ENCODE results near the gene RPF1.
"Not testable (repeated sequence)": the region's sequence is repeated elsewhere in the genome, so short reads cannot be mapped to it uniquely, and the experiment has no call there.

Gene RPF1

DNA sequence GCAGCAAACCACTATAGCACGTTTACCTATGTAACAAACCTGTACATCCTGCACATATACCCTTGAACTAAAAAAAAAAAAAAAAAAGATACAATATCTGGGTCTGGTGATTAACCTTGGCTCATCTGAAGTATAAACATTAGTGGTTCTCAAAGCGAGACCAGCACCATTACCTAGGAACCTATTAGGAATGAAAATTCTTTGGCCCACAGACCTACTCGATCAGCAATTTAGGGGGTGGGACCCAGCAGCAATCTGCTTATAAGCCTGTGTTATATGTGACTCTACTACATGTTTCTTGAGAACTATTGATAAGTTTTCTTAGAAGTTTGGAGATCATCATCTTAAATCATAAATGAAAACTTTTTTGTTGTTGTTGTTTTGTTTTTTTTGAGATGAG, 17.4 kb downstream of the RPF1 start:
- no peak for DNase-seq

DNA sequence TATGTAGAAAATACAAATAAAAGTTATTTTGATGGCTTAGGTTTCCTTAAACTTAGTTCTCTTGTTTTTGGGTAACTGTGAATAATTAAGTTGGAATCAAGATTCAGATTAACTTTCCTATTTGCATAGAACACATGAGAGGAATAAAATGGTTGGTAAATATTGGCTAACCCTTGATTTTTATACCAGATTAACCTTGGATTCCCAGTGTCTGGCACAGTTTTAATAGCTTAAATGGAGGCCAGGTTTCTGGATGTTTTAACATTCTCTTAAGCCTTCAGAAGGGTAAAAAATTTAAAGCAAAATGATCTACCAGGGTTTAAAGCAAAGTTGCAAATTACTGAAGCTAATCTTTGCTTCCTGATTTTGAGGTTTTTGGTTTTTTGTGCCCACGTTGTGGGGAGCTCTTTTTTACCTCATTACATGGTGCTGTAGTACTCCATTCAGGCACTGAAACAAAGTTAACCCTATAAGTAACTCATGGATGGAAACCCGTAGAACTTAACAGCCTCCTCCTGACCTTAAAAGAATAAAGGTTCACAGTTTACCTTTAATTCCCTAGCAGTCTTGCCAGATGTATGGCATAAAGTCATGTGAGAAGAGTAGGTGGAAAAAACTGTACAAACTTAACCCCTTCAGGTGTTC, 18.7 kb downstream of the RPF1 start:
- DNase-seq: no peak

DNA sequence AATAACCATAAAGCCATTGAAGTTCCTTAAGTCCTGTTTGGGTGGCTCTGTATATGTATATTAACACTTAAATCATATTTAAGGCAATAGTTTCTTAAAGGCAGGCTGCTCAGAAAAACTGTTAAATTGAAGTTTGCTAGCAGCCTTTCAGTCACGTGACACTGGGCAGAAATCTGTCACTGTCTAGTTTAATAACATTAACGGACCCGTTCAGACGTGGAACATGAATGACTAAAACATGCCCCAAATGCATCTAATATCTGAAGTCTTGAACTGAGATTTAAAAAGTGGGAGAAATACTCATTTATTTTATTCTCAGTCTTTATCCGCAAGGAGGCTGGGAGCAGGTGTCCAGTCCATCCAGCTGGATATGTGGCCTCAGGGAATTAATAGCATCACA, 23.9 kb downstream of the RPF1 start:
- DNase-seq: no peak

DNA sequence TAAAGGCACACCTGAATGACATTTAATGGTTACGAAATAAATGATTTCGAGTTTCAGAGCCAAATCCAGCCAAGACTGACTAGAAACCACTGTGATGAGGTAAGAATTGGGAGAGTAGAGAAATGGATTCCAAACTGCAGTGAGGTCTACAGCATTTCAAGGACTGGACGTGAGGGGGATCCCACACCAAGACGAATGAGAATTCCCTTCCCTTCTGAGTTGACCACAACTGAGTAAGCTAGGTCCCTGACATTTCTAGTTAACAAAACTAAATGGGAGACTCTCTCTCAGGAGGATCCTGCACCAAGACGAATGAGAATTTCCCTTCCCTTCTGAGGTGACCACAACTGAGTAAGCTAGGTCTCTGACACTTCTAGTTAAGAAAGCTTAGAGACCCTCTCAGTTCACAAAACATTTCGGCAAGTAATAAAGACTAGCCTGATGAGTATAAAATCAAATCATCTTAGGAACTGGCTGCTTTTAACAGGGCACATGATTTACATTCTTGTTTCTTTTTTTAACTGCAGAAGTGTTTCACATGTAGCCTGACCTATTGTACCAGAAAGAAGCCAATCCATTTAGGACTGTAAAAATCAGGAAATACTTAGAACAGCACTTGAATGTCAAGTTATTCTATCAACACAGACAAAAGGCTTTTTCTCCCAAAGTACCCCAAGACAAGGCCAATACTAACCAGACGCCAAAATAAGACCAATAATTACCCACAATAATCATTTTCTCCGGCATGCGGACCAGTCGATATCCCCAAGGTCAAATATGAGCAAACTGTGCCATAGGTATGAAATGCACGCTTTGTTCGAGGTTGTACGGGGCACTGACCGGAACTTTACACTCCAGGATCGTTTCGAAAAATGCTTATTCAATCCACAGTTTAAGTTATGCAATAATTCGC, 25.8 kb downstream of the RPF1 start:
- no peak for DNase-seq

DNA sequence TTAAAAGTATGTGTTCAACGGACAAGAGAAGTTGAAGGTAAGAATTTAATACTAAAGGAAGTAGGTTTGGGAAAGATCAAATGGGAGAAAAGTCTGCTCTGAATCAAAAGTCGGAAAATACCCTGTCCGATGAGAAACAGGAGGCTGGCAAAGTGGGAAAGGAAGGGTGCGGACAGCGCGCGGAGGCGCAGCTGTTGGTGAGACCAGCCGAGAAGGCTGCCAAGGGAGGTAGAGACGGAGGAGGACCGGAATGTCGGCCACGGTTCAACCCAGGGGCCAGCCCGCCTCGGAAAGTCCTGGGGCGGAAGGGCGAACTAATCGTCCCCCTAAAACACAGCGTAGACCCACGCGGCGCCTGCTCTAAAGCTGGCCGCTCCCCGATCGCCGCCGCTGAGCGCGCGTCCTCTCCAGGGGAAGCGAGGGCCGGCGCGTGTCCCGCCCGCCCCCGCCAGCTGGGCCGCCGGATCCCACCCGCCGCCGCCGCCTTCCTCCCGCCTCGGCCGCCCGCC, 26.5 kb downstream of the RPF1 start:
- no peak for DNase-seq

DNA sequence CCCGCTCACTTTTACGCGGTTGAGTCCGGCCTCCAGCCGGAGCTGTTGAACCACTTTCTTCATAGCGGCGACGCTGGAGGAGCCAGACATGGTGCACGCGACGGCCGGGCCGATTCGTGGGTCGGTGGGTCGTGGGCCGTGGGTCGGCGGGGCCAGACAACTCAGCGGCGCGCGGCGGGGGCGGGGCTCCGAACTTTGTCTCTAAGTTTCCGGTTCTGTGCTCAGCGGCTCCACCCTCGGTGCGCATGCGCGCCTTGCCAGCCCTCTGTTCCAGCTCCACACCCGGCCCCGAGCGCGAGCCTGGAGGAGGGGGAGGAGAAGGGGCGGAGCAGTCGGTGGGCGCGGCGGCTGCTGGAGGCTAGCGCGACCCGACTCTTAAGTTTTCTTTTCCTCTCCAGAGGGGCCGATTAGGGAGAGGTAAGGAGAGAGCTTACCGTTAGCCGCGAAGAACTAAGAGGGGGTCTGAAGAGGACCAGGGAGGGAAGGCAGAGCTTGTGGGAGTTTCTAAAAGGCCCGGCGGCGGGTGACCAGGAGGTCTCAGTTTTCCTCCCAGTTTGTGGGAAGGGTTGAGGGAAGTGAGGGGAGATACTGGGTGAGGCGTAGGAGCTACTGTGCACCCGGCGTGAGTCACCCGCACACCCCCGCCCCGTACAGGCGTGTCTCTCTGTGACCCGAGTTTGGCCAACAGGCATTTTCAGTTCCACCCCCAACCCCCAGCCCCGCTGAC, 27.1 kb downstream of the RPF1 start, which contains the start of the genes GNG5 and SPATA1:
Gene GNG5, minus strand, starts transcription at position 580 of the 727 bp plus-strand sequence. Its CDS starts 490 bp downstream, at position 90.
Gene SPATA1, plus strand, starts transcription at position 385 of the 727 bp plus-strand sequence. CDS start 9,974 bp downstream, outside the sequence.
- peak; percentile 99 for DNase-seq

DNA sequence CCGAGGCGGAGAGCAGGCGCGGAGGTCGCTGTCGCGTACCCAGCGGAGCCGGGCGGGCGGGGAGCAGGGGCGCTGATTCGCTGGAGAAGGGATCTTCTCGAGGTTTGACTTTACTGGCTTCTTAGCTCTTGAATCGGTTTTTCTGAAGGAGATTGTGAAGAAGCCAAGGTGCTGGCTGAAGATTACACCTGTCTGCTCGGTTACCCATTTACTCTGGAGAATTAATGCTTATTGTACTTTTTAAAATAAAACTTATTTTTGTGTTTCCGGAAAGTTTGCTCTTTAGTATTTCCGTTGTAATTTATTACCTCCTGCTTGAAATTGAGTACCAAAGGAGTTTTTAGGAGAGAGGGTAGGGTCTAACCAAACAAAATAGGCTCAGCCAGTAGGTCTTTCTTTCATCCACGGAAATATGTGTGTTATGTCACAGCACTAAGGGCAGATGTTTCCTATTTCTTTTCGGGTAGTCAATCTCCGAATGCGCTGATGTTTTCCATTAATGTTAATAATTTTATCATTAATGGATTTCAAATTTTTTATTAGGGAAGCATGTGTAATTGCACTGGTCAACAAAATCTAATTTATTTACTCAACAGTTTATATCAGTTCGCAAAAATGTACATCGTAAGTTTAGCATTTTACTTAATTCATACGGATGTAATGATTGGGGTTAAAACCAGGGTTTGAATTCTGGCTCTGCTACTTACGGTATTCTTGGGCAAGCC, 27.8 kb downstream of the RPF1 start:
- no peak for DNase-seq

DNA sequence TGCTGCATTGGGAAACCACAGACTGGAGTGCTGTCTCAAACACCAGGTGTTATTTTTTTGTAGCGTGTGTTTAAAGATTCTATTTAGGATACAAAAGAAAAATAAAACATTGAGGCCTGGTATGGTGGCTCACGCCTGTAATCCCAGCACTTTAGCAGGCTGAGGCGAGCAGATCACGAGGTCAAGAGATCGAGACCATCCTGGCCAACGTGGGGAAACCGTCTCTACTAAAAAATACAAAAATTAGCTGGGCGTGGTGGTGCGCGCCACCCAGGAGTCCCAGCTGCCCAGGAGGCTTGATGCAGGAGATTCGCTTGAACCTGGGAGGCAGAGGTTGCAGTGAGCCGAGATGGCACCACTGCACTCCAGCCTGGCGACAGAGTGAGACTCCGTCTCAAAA, 28.8 kb downstream of the RPF1 start:
- DNase-seq: not testable (repeated sequence)

DNA sequence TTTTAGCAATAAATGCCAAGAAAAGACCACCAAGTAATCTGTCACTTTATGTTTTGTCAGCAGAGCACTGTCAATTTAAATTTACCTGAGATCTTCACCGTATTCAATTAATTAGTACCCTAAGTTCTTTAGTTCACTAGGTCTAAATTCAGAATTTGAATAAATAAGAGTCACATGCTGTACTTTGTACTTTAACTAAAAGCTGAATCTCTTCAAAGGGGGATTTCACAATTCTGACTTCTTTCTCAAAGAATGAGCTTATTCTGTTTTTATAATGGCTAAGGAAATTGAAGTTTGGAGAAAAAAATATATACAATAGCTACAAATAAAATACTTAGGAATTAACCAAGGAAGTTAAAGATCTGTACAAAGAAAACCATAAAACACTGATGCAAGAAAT, 29.4 kb downstream of the RPF1 start:
- DNase-seq: no peak

DNA sequence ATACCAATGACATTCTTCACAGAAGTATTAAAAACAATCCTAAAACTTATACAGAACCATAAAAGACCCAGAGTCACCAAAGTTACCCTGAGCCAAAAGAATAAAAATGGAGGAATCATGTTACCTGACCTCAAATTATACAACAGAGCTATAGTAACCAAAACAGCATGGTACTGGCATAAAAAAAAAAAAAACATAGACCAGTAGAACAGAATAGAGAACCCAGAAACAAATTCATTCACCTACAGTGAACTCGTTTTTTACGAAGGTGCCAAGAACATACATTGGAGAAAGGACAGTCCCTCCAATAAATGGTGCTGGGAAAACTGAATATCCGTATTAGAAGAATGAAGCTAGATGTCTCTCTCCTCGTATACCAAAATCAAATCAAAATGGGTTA, 30.0 kb downstream of the RPF1 start:
- no peak for DNase-seq

DNA sequence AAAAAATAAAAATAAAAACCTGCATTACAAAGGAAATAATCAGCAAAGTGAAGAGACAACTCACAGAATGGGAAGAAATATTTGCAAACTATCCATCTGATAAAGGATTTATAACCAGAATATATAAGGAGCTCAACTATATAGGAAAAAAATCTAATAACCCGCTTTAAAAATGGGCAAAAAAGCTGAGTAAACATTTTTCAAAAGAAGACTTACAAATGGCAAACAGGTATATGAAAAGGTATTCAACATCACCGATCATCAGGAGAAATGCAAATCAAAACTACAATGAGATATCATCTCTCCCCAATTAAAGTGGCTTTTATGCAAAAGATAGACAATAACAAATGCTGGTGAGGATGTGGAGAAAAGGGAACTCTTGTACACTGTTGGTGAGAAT, 31.1 kb downstream of the RPF1 start:
- DNase-seq: no peak

DNA sequence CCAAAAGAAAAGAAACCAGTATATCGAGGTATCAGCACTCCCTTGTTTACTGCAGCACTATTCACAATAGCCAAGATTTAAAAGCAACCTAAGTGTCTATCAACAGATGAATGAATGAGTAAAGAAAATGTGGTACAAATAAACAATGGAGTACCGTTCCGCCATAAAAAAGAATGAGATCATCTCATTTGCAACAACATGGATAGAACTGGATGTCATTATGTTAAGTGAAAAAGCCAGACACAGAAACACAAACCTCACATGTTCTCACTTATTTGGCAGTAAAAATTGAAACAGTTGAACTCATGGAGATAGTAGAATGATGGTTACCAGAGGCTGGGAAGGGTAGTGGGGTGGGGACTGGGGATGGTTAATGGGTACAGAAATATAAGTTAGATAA, 31.6 kb downstream of the RPF1 start:
- DNase-seq: no peak

DNA sequence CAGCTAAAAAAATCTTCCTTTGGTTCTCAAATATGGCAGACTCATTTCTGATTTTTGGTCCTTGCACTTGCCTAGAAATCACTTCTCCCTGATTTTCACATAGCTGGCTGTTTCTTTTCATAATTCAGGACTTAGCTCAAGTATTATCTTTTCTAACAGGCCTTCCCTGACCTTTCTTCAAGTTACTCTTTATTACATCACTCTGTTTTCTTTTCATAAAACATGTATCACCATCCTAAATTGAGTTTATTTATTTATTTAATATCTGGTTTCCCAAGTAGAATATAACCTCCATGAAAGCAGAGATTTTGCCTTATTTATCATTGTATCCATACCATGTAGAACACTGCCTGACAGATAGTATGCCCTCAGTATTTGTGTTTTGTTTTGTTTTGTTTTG, 45.5 kb downstream of the RPF1 start:
- DNase-seq: no peak

DNA sequence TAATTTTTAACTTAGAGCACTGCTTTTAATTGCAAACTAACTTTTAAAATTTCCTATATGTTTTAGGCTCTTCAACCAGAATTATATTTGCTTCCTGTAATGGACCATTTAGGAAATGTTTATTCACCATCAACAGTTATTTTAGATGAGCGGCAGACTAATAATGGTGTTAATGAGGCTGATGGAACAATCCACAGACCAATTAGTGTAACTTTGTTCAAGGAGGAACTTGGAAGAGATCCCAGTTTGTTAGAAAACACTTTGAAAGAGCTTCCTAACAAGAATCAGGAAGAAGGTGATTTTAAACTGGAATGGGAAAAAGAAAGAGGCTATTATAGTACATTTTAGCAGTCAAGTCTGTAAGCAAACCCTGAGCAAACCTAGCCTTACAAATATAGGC, 46.7 kb downstream of the RPF1 start:
- DNase-seq: no peak

DNA sequence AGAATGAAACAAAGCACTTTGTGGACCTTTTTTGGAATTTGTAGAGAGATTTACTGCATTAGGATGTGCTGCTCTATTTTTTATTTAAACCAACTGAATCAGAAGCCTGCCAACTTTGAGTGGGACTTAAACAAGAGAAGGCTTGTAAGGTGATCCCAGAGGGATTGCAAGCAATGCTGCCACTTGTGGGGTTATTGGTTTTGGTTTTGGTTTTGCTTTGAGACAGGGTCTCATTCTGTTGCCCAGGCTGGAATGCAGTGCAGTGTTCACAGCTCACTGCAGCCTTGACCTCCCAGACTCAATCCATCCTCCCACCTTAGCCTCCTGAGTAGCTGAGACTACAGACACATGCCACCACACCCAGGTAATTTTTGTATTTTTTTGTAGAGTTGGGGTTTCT, 59.5 kb downstream of the RPF1 start:
- no peak for DNase-seq

DNA sequence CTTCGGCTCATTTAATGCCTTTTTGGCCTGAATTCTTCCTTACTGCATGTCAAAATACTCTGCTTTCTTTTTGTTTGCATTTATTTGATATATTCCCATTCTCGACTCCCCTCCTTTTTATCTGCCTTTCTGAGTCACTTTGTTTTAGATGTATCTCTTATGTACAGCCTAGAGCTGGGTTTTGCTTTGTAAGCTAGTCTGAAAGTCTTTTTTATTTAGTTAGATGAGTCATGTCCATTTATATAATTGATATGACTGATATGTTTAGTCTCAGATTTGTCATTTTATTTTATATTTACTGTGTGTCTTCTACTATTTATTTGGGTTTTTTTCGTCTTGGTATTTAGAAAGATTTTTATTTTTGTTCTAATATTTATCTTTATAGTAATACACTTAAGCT, 60.9 kb downstream of the RPF1 start:
- no peak for DNase-seq

DNA sequence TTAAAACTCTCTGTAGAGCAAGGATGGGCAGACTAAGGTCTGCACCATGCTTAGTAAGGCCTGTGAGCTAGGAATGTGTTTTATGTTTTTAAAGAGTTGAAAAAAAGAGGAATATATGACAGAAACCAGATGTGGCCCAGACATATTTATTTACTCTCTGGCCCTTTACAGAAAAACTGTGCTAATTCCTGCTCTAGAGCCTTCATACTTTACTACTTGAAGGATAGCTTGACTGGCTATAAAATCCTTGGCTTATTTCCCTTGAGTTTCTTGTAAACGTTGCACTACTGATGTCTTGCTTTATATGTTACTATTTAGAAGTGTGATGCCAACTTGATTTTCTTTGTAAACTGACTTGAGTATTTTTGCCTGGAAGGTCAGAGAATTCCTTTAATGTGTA, 61.7 kb downstream of the RPF1 start:
- no peak for DNase-seq

DNA sequence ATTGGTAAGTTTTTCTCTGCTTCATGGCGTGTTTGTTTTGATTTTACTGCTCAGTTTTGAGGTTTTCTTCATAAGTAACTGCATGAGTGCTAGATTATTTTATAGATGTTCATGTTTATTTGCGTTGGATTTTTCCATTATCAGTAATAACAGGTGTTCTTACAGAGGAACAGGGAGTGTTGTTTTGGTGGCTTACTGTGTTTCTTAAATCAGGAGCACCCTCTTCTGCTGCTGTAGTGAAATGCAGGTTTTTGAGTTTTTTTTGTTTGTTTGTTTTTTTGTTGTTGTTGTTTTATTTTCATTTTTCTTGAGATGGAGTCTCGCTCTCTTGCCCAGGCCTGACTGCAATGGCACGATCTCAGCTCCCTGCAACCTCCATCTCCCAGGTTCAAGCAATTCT, 62.6 kb downstream of the RPF1 start:
- no peak for DNase-seq

Measured in activated CD4-positive, alpha-beta T cell treated with anti-CD3 and anti-CD28 coated beads for 48 hours (primary cell).